Kidney (tissue), 14 donors: Measurements from ENCODE around the gene ZNF629. TPM values are rescaled to one million over a fixed set of nuclear protein-coding genes. Genes with fewer than 3 reads are reported as not detected.
A peak's percentile ranks its signal among the peaks of the same experiment; 100 is the strongest.

ENCODE experiments used
- DNase-seq, 5 donors: peaks; one replicate each; pipeline ENCODE4 v3.0.0-alpha.2; 2013 to 2020
- FAIRE-seq: peaks from 2 replicates; lab custom pipeline; 2012; peaks lifted over from hg19 to GRCh38; lab: Jason Lieb, UNC
- H3K27ac ChIP-seq, 2 donors: one replicate each; pipeline ENCODE4 v1.7.0; 2013; ENCODE audit warnings: low read depth in 2 of 2, low read length in 2 of 2, inconsistent platforms in 1 of 2
- H3K27me3 ChIP-seq: one replicate; pipeline ENCODE4 v1.7.1; 2013; ENCODE audit warnings: low read length, inconsistent platforms; ENCODE audit not compliant: control insufficient read depth, insufficient read depth
- H3K36me3 ChIP-seq, 3 donors: one replicate each; pipeline versions ENCODE4 v1.7.0 to v1.7.1; 2013; ENCODE audit warnings: low read length in 3 of 3, control low read depth in 1 of 3, inconsistent platforms in 1 of 3; ENCODE audit not compliant: insufficient read depth in 3 of 3, control insufficient read depth in 2 of 3
- H3K4me1 ChIP-seq, 3 donors: one replicate each; pipeline versions ENCODE4 v1.7.0 to v1.7.1; 2013; ENCODE audit warnings: low read length in 3 of 3, inconsistent platforms in 1 of 3, low read depth in 1 of 3; ENCODE audit not compliant: control insufficient read depth in 2 of 3, insufficient read depth in 2 of 3
- H3K4me3 ChIP-seq, 3 donors: one replicate each; pipeline versions ENCODE4 v1.7.0 to v1.8.1; 2013; ENCODE audit warnings: low read length in 3 of 3, control low read depth in 1 of 3, inconsistent platforms in 1 of 3
- H3K9ac ChIP-seq, 3 donors: one replicate each; pipeline versions ENCODE4 v1.7.0 to v1.7.1; 2013; ENCODE audit warnings: low read length in 3 of 3, control low read depth in 1 of 3, inconsistent platforms in 1 of 3
- H3K9me3 ChIP-seq, 3 donors: one replicate each; pipeline versions ENCODE4 v1.7.0 to v1.7.1; 2013; ENCODE audit warnings: low read length in 3 of 3, control low read depth in 1 of 3, inconsistent platforms in 1 of 3; ENCODE audit not compliant: control insufficient read depth in 2 of 3, insufficient read depth in 1 of 3
- CTCF ChIP-seq: IDR thresholded peaks from 3 replicates; pipeline ENCODE4 v1.5.1; 2012; ENCODE audit warnings: mild to moderate bottlenecking, moderate library complexity, borderline replicate concordance; ENCODE audit not compliant: insufficient read depth; ENCODE audit errors: extremely low read depth
- intact Hi-C: fragments of 100-400 bp; cut with DNase I; formaldehyde crosslinking; loops from one replicate; pipeline ENCODE4 v1.11.1; 2022
- polyA plus RNA-seq: library from polyadenylated mRNA; stranded (reverse); fragments of 350-450 nt; fragmentation: Illumina TruSeq; extraction: RNeasy Lipid Tissue Mini Kit (QIAGEN cat#74804); gene quantifications from one replicate; pipeline ENCODE4 v1.2.3, GENCODE V29; 2014; ENCODE audit warnings: low read depth, low replicate concordance; ENCODE audit not compliant: insufficient read depth
- total RNA-seq: library from RNA; stranded (reverse); fragmentation: NEBNext Ultra II Directional; extraction: Animal tissue kit (Norgen Biotek cat#: 25700); gene quantifications from one replicate; pipeline ENCODE4 v1.2.1, GENCODE V29; 2021
- donor health status: control.
- donor health status: control.
- donor health status: control.
- donor health status: control.
- donor health status: control.
- donor health status: DM: yes; HTN: yes; CAD: no.
- donor health status: Normal renal cell carcinoma (clear cell type).

Gene ZNF629
- total and polyA plus RNA-seq, 2 donors from 2014 or later = 8.1 to 19.8 TPM

GRCh38 chr16:30737794-30738648 lies 49.0 kb downstream of the ZNF629 start:
- no peak for DNase-seq
- Histone ChIP-seq H3K36me3 (peaks cover 9 to 49% (median 37%) of the 10 kb centered on the region in 3 donors), H3K9ac (no peak overlapping the region), H3K27ac (no peak overlapping the region), H3K27me3 (no peaks in the 10 kb centered on the region), H3K4me1 (peaks cover 0 to 8% (median 8%) of the 10 kb centered on the region in 3 donors), H3K4me3 (no peak overlapping the region), H3K9me3 (no peaks in the 10 kb centered on the region)
- TF ChIP-seq CTCF = no peak
- no peak for FAIRE-seq
- intact Hi-C loops = no loop called here

GRCh38 chr16:30736995-30737793 lies 49.8 kb downstream of the ZNF629 start:
- FAIRE-seq (no peak), DNase-seq (peak in 1 of 5 donors; percentile 73)
- no peak for TF ChIP-seq CTCF
- Histone ChIP-seq H3K4me3 (no peak overlapping the region), H3K4me1 (peaks cover 0 to 8% (median 8%) of the 10 kb centered on the region in 3 donors), H3K9ac (no peak overlapping the region), H3K36me3 (peaks cover 9 to 55% (median 37%) of the 10 kb centered on the region in 3 donors), H3K9me3 (no peaks in the 10 kb centered on the region), H3K27ac (no peak overlapping the region), H3K27me3 (no peaks in the 10 kb centered on the region)
- intact Hi-C loops = no loop called here

GRCh38 chr16:30731411-30731810 lies 55.6 kb downstream of the ZNF629 start:
- TF ChIP-seq CTCF = no peak
- no peak overlapping the region for H3K4me3 ChIP-seq
- DNase-seq (no peak), FAIRE-seq (no peak)
- H3K36me3 ChIP-seq = peaks cover 14 to 47% (median 34%) of the 10 kb centered on the region in 3 donors
- no peak overlapping the region for H3K9ac ChIP-seq
- intact Hi-C loops = no loop called here
- H3K4me1 ChIP-seq = no peaks in the 10 kb centered on the region
- H3K27me3 ChIP-seq = no peaks in the 10 kb centered on the region
- no peaks in the 10 kb centered on the region for H3K9me3 ChIP-seq
- no peak overlapping the region for H3K27ac ChIP-seq
